Spleen (tissue), 11 donors: ENCODE results near the gene DOCK4. TPM values are rescaled to one million over a fixed set of nuclear protein-coding genes. Genes with fewer than 3 reads are reported as not detected.

Source experiments
- DNase-seq: peaks from one replicate; pipeline ENCODE4 v3.0.0-alpha.2; 2020
- H3K27ac ChIP-seq, 8 donors: fragments of 200-600 bp; sonication (generic) in 7 of 8; 1 replicate in 4 of 8; 2 replicates in 4 of 8; pipeline versions ENCODE4 v1.5.0 to v1.8.0; 2016 to 2021; ENCODE audit warnings: inconsistent platforms in 4 of 8, mild to moderate bottlenecking in 4 of 8, moderate library complexity in 1 of 8
- H3K27me3 ChIP-seq, 7 donors: fragments of 200-600 bp; sonication (generic) in 6 of 7; replicated peaks in 1 of 7; 1 replicate in 4 of 7; 2 replicates in 3 of 7; pipeline versions ENCODE4 v1.5.0 to v1.8.0; 2016 to 2021; ENCODE audit warnings: inconsistent platforms in 3 of 7, mild to moderate bottlenecking in 1 of 7
- H3K36me3 ChIP-seq, 6 donors: fragments of 200-600 bp; sonication (generic) in 5 of 6; 1 replicate in 4 of 6; 2 replicates in 2 of 6; pipeline versions ENCODE4 v1.5.0 to v1.8.0; 2016 to 2021; ENCODE audit warnings: inconsistent platforms in 2 of 6
- H3K4me1 ChIP-seq, 6 donors: fragments of 200-600 bp; sonication (generic) in 5 of 6; 1 replicate in 3 of 6; 2 replicates in 3 of 6; pipeline versions ENCODE4 v1.5.0 to v1.8.0; 2016 to 2021; ENCODE audit warnings: inconsistent platforms in 3 of 6
- H3K4me3 ChIP-seq, 8 donors: fragments of 200-600 bp; sonication (generic) in 7 of 8; 1 replicate in 4 of 8; 2 replicates in 4 of 8; pipeline versions ENCODE4 v1.5.0 to v1.8.0; 2016 to 2021; ENCODE audit warnings: inconsistent platforms in 4 of 8, mild to moderate bottlenecking in 4 of 8, moderate library complexity in 2 of 8
- H3K9me3 ChIP-seq, 8 donors: fragments of 200-600 bp; sonication (generic) in 7 of 8; 1 replicate in 4 of 8; 2 replicates in 4 of 8; pipeline versions ENCODE4 v1.5.0 to v1.8.0; 2016 to 2021; ENCODE audit warnings: inconsistent platforms in 4 of 8
- POLR2A ChIP-seq, 3 donors: fragments of 450-650 bp; IDR thresholded peaks; one replicate each; pipeline ENCODE4 v1.5.1; 2017; ENCODE audit warnings: antibody characterized with exemption in 3 of 3, mild to moderate bottlenecking in 1 of 3
- POLR2AphosphoS5 ChIP-seq, 3 donors: sonication (generic); formaldehyde crosslinking; IDR thresholded peaks; one replicate each; pipeline ENCODE4 v1.5.1; 2017; ENCODE audit warnings: antibody characterized with exemption in 3 of 3
- WGBS, 5 donors: extraction: QIAGEN DNeasy Blood & Tissue Kit in 3 of 5; methylation state at CpG; one replicate each; pipeline versions ENCODE4 v1.1.5 to v1.1.7; 2013 to 2018; 5-methylcytosine and 5-hydroxymethylcytosine counted together
- intact Hi-C: fragments of 100-400 bp; cut with DNase I; formaldehyde crosslinking; loops from one replicate; pipeline ENCODE4 v1.15.0; 2023; ENCODE audit warnings: low total_unique reads
- polyA plus RNA-seq, 3 donors: library from polyadenylated mRNA; stranded (reverse); fragments of 200-250 nt; gene quantifications; one replicate each; pipeline ENCODE4 v1.2.1, GENCODE V29; 2013
- total RNA-seq, 7 donors: library from RNA; depleted of rRNA in 3 of 7; stranded (reverse); fragments of >200 nt in 3 of 7; fragmentation: NEBNext Ultra II Directional in 4 of 7; extraction: Animal tissue kit (Norgen Biotek cat#: 25700) in 4 of 7; gene quantifications; one replicate each; pipeline versions ENCODE4 v1.1.0 to v1.2.1, GENCODE V29; 2016 to 2021
- TF ChIP-seq, protein P1 (sequence below), 11 experiments: fragments of 200-600 bp in 7 of 11; fragments of 450-650 bp in 4 of 11; sonication (generic) in 4 of 11; IDR thresholded peaks in 8 of 11; conservative IDR thresholded peaks in 3 of 11; 1 replicate in 7 of 11; 2 replicates in 4 of 11; pipeline versions ENCODE4 v1.4.0 to v1.8.0; 2016 to 2021; ENCODE audit warnings: antibody characterized with exemption in 11 of 11, inconsistent platforms in 4 of 11, mild to moderate bottlenecking in 1 of 11
- donor health status: healthy with polysubstance abuse.
- donor health status: DM: no; HTN: no; CAD: no; lungs with moderate emphysema.
- donor health status: DM: no; HTN: no; CAD: no.
- donor health status: Bipolar disorder and iron deficiency.
- donor health status: healthy.
- donor health status: DM: no; HTN: no; CAD: no.
- donor health status: DM: yes; HTN: yes; CAD: no.

DOCK4 gene
- total and polyA plus RNA-seq, 10 donors = 1.4 to 26.9 (median 14.2) TPM

DNA sequence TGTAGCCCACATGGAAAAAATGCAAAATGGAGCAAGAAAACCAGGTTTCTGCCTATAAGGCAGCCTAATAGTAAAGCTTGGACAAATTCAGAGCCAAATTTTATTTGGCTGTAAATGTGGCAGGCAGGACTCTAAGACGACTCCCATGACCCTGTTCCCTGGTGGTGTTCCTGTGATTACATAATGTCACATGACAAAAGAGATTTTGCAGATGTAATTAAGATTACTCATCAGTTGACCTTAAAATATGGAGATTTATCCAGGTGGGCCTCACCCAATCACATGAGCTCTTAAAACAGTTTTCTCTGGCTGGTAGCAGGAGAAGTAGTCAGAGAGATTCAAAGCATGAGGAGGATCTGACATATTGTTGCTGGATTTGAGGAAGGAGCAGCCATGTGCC, 340.8 kb downstream of the DOCK4 start:
- intact Hi-C loops = no loop called here
- Histone ChIP-seq H3K9me3 (no peaks in the 10 kb centered on the region), H3K4me3 (no peak overlapping the region), H3K4me1 (no peaks in the 10 kb centered on the region), H3K27me3 (no peaks in the 10 kb centered on the region), H3K27ac (no peak overlapping the region), H3K36me3 (no peaks in the 10 kb centered on the region)
- TF ChIP-seq POLR2AphosphoS5 (IDR thresholded peaks at IDR 0.05) = no peak
- TF ChIP-seq POLR2A (IDR thresholded peaks at IDR 0.05) = no peak
- TF ChIP-seq, protein P1, sequence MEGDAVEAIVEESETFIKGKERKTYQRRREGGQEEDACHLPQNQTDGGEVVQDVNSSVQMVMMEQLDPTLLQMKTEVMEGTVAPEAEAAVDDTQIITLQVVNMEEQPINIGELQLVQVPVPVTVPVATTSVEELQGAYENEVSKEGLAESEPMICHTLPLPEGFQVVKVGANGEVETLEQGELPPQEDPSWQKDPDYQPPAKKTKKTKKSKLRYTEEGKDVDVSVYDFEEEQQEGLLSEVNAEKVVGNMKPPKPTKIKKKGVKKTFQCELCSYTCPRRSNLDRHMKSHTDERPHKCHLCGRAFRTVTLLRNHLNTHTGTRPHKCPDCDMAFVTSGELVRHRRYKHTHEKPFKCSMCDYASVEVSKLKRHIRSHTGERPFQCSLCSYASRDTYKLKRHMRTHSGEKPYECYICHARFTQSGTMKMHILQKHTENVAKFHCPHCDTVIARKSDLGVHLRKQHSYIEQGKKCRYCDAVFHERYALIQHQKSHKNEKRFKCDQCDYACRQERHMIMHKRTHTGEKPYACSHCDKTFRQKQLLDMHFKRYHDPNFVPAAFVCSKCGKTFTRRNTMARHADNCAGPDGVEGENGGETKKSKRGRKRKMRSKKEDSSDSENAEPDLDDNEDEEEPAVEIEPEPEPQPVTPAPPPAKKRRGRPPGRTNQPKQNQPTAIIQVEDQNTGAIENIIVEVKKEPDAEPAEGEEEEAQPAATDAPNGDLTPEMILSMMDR (IDR thresholded peaks at IDR 0.05 in 8 of 11, conservative IDR thresholded peaks at IDR 0.05 in 3 of 11) = no peak
- WGBS, 5 donors = 45 to 82% (median 64%) methylated on average over 1 of the region's 1 CpG
- no peak for DNase-seq

GRCh38 chr7:111864291-111864976, 341.8 kb downstream of the DOCK4 start:
- no peak for DNase-seq
- WGBS, 5 donors = 87 to 93% (median 90%) methylated on average over 8 of the region's 8 CpGs
- Histone ChIP-seq H3K9me3 (no peaks in the 10 kb centered on the region), H3K27me3 (no peaks in the 10 kb centered on the region), H3K4me3 (no peak overlapping the region), H3K27ac (no peak overlapping the region), H3K4me1 (no peaks in the 10 kb centered on the region), H3K36me3 (no peaks in the 10 kb centered on the region)
- no peak for TF ChIP-seq POLR2A (IDR thresholded peaks at IDR 0.05)
- no peak for TF ChIP-seq POLR2AphosphoS5 (IDR thresholded peaks at IDR 0.05)
- TF ChIP-seq, protein P1 (IDR thresholded peaks at IDR 0.05 in 8 of 11, conservative IDR thresholded peaks at IDR 0.05 in 3 of 11) = no peak
- intact Hi-C loops = no loop called here

- DNase-seq = no peak
- Histone ChIP-seq H3K4me3 (no peak overlapping the region), H3K9me3 (no peaks in the 10 kb centered on the region), H3K36me3 (no peaks in the 10 kb centered on the region), H3K4me1 (no peaks in the 10 kb centered on the region), H3K27ac (no peak overlapping the region), H3K27me3 (no peaks in the 10 kb centered on the region)
- intact Hi-C loops = no loop called here
- no peak for TF ChIP-seq POLR2AphosphoS5 (IDR thresholded peaks at IDR 0.05)
- 85 to 95% (median 88%) methylated on average over 7 of the region's 7 CpGs for WGBS, 5 donors
Observed at GRCh38 chr7:111863269-111863668, 342.9 kb downstream of the DOCK4 start.

DNA sequence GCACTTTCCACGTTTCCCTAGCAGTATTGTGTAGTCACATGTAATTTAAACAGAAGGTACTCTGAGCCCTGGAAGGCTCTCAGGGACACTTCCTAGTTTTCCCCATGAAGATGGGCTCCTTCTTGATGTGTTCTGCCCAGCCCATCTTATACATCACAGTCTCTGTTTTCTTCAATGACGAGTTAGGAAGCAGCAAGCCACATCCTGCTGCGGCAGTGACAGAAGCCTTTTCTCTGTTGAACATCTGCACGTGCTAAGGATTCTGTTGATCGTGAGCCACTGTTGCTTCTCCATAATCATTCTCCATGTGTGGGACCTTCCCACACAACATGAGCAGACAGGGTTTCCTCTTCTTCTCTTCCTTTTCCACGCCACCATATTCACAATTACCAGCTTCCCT, 346.0 kb downstream of the DOCK4 start:
- intact Hi-C loops = no loop called here
- TF ChIP-seq POLR2AphosphoS5 (IDR thresholded peaks at IDR 0.05) = no peak
- no peak for TF ChIP-seq POLR2A (IDR thresholded peaks at IDR 0.05)
- TF ChIP-seq, protein P1 (IDR thresholded peaks at IDR 0.05 in 8 of 11, conservative IDR thresholded peaks at IDR 0.05 in 3 of 11) = no peak
- 65 to 79% (median 71%) methylated on average over 6 of the region's 6 CpGs for WGBS, 5 donors
- no peak overlapping the region for H3K27ac ChIP-seq
- DNase-seq = no peak
- H3K9me3 ChIP-seq = no peaks in the 10 kb centered on the region
- no peak overlapping the region for H3K4me3 ChIP-seq
- no peaks in the 10 kb centered on the region for H3K4me1 ChIP-seq
- no peaks in the 10 kb centered on the region for H3K36me3 ChIP-seq
- no peaks in the 10 kb centered on the region for H3K27me3 ChIP-seq
